Immature natural killer cell (primary cell): ENCODE measurements around the gene CRYBG2. TPM values are rescaled to one million over a fixed set of nuclear protein-coding genes. Genes with fewer than 3 reads are reported as not detected.

Experiments used
- DNase-seq, 3 donors: peaks; one replicate each; pipeline ENCODE4 v3.0.0; 2022; ENCODE audit warnings: mixed read lengths in 1 of 3
- H3K27ac Mint-ChIP-seq, 6 donors: one replicate each; pipeline ENCODE4 v1.8.0; 2020; ENCODE audit warnings: mixed read lengths in 6 of 6, mild to moderate bottlenecking in 5 of 6, inconsistent platforms in 4 of 6, moderate library complexity in 3 of 6
- H3K27me3 Mint-ChIP-seq, 3 donors: one replicate each; pipeline ENCODE4 v1.8.0; 2020 to 2021; ENCODE audit warnings: low read depth in 3 of 3, mild to moderate bottlenecking in 3 of 3, mixed read lengths in 3 of 3, moderate library complexity in 3 of 3, inconsistent platforms in 1 of 3
- H3K36me3 Mint-ChIP-seq, 3 donors: one replicate each; pipeline ENCODE4 v1.8.0; 2020; ENCODE audit warnings: mixed read lengths in 3 of 3, inconsistent platforms in 2 of 3, mild to moderate bottlenecking in 2 of 3
- H3K4me1 Mint-ChIP-seq, 2 donors: one replicate each; pipeline ENCODE4 v1.8.0; 2020; ENCODE audit warnings: inconsistent platforms in 2 of 2, mild to moderate bottlenecking in 2 of 2, mixed read lengths in 2 of 2, moderate library complexity in 1 of 2
- H3K4me3 Mint-ChIP-seq, 5 donors: one replicate each; pipeline ENCODE4 v1.8.0; 2020; ENCODE audit warnings: mild to moderate bottlenecking in 5 of 5, mixed read lengths in 5 of 5, inconsistent platforms in 3 of 5, moderate library complexity in 3 of 5
- H3K9me3 Mint-ChIP-seq, 6 donors: one replicate each; pipeline ENCODE4 v1.8.0; 2020; ENCODE audit warnings: mild to moderate bottlenecking in 6 of 6, mixed read lengths in 6 of 6, inconsistent platforms in 4 of 6, moderate library complexity in 3 of 6
- polyA plus RNA-seq, 3 donors: library from polyadenylated mRNA; unstranded; fragments of 300-500 nt; fragmentation: Illumina TruSeq; gene quantifications; one replicate each; pipeline ENCODE4 v1.2.3, GENCODE V29; 2021

CRYBG2 gene
- polyA plus RNA-seq, 3 donors from 2014 or later: 1.2 to 1.3 TPM; not detected in 1

DNA sequence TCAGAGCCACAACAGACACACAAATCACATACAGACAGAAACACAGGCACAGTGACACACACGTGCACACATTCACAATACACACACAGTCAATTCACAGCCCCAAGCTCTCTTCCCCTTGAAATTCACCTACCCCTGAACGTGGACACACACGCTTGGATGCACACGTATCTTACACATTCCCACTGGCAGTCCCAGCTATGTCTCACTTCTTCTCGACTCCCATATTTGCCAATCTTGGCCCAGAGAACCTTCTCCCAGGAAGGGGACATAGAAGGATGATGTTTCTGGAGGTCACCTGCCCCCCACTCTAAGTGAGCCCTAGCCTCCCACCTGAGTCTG lies 1.6 kb downstream of the CRYBG2 start:
- Mint-ChIP-seq H3K9me3 (no peaks in the 10 kb centered on the region), H3K4me1 (peaks cover 5 to 6% of the 10 kb centered on the region in 2 donors), H3K27me3 (peaks cover 7 to 15% (median 8%) of the 10 kb centered on the region in 3 donors), H3K4me3 (no peak overlapping the region), H3K27ac (no peak overlapping the region), H3K36me3 (peaks cover 0 to 5% (median 0%) of the 10 kb centered on the region in 3 donors)
- DNase-seq: no peak

- peaks cover 7 to 15% (median 9%) of the 10 kb centered on the region in 3 donors for H3K27me3 Mint-ChIP-seq
- peaks cover 0 to 5% (median 0%) of the 10 kb centered on the region in 3 donors for H3K36me3 Mint-ChIP-seq
- no peak overlapping the region for H3K27ac Mint-ChIP-seq
Observed at GRCh38 chr1:26351590-26352337, 2.2 kb downstream of the CRYBG2 start.

DNA sequence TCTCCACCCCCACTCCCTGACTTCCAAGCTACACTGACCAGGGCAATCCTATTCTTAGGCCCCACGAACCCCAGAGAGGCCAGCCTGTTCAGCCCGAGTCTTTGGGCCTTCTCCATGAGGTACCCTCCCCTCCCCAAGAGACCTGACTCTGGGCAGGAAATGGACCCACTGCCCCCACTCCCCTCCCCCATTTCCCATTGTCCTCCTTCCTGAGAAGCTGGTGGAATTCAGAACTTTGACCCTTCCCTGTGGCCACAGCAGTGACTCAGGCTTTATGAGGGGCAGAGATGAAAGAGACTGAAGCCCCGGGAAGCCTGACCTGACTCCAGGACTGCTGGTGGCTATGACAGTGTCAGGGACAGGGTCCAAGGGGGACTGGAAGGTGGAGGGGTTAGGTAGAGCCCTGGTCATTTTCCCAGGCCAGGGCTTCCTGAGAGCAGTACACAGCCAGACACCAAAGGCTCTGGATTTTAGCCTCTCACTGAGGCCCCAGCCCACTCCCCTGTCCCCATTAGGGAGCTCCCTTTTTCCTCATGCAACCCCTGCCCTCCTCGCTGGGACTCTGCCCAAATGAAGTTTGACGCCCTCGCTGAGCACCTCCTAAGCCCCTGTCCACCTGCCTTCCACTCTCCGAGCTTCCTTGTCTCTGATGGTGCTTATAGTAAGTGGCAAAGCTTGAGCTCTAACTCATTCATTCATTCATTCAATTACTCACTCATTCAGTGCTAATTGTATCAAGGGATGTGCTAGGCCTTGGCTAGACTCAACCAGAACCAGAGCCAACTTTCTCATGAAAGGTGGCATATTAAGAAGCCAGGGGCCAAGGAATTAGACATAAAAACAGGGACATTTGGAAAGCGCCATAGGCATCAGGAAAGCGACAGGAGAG lies 3.0 kb downstream of the CRYBG2 start:
- DNase-seq: no peak
- Mint-ChIP-seq H3K4me3 (no peak overlapping the region), H3K9me3 (no peaks in the 10 kb centered on the region), H3K27me3 (peaks cover 7 to 16% (median 12%) of the 10 kb centered on the region in 3 donors), H3K27ac (no peak overlapping the region), H3K36me3 (peaks cover 0 to 5% (median 0%) of the 10 kb centered on the region in 3 donors), H3K4me1 (peaks cover 5 to 6% of the 10 kb centered on the region in 2 donors)

More at GRCh38 chr1:26351590-26352337, 2.2 kb downstream of the CRYBG2 start:
- DNase-seq: no peak
- H3K9me3 Mint-ChIP-seq: no peaks in the 10 kb centered on the region
- peaks cover 5 to 6% of the 10 kb centered on the region in 2 donors for H3K4me1 Mint-ChIP-seq
- no peak overlapping the region for H3K4me3 Mint-ChIP-seq

DNA sequence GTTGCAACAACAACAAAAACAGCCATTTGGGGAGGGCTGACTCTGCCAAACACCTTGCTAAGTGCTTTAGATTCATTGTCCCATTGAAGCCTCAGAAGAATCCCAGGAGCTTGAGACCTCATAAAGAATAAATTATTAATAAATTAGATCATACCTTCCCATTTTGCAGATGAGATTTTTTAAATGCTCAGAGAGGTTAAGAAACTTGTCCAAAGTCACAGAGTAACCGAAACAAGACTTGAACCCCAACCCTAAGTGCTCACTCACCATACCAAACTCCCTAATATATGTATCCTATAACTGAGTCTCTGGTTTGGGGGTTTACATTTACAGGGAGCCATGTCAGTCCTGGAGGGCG lies 3.6 kb downstream of the CRYBG2 start:
- no peak overlapping the region for H3K27ac Mint-ChIP-seq

GRCh38 chr1:26349877-26350244 lies 4.1 kb downstream of the CRYBG2 start:
- no peak for DNase-seq
- no peaks in the 10 kb centered on the region for H3K4me1 Mint-ChIP-seq
- no peak overlapping the region for H3K27ac Mint-ChIP-seq
- H3K9me3 Mint-ChIP-seq: no peaks in the 10 kb centered on the region
- H3K36me3 Mint-ChIP-seq: peaks cover 0 to 5% (median 0%) of the 10 kb centered on the region in 3 donors
- H3K4me3 Mint-ChIP-seq: no peak overlapping the region
- H3K27me3 Mint-ChIP-seq: peaks cover 7 to 16% (median 9%) of the 10 kb centered on the region in 3 donors

More for the DNA sequence above, 3.6 kb downstream of the CRYBG2 start:
- H3K9me3 Mint-ChIP-seq: no peaks in the 10 kb centered on the region
- peaks cover 7 to 16% (median 9%) of the 10 kb centered on the region in 3 donors for H3K27me3 Mint-ChIP-seq
- no peaks in the 10 kb centered on the region for H3K4me1 Mint-ChIP-seq
- no peak overlapping the region for H3K4me3 Mint-ChIP-seq
- H3K36me3 Mint-ChIP-seq: peaks cover 0 to 5% (median 0%) of the 10 kb centered on the region in 3 donors
- DNase-seq: no peak

DNA sequence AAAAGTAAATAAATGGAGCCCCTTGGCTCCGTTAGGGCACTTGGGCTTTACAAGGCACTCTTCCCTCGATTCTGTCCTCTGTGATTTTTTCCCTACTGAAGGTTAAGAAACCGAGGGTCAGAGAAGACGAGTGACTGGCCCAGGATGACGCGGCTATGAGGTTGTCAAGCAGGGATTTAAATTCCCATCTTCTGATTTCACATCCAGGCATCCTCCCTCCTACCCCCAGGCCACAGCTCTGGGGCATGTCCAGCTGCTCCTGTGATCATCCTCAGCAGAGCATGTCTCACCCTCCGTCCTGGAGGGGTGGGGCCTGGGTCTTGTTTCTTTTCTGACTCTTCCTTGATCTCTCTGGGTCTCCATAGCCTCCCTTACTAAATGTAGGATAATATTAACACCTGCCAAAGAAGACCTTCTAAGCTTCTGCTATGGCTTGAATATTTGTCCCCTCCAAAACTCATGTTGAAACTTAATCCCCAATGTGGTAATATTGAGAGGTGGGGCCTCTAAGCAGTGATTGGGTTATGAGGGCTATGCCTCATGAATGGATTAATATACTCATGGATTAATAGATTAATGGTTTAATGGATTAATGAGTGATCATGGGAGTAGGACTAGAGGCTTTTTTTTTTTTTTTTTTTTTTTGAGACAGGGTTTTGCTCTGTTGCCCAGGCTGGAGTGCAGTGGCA lies 4.6 kb downstream of the CRYBG2 start:
- no peaks in the 10 kb centered on the region for H3K9me3 Mint-ChIP-seq
- peaks cover 0 to 5% (median 0%) of the 10 kb centered on the region in 3 donors for H3K36me3 Mint-ChIP-seq
- H3K4me3 Mint-ChIP-seq: no peak overlapping the region
- DNase-seq: no peak
- H3K27me3 Mint-ChIP-seq: peaks cover 5 to 16% (median 9%) of the 10 kb centered on the region in 3 donors
- no peaks in the 10 kb centered on the region for H3K4me1 Mint-ChIP-seq
- H3K27ac Mint-ChIP-seq: no peak overlapping the region

DNA sequence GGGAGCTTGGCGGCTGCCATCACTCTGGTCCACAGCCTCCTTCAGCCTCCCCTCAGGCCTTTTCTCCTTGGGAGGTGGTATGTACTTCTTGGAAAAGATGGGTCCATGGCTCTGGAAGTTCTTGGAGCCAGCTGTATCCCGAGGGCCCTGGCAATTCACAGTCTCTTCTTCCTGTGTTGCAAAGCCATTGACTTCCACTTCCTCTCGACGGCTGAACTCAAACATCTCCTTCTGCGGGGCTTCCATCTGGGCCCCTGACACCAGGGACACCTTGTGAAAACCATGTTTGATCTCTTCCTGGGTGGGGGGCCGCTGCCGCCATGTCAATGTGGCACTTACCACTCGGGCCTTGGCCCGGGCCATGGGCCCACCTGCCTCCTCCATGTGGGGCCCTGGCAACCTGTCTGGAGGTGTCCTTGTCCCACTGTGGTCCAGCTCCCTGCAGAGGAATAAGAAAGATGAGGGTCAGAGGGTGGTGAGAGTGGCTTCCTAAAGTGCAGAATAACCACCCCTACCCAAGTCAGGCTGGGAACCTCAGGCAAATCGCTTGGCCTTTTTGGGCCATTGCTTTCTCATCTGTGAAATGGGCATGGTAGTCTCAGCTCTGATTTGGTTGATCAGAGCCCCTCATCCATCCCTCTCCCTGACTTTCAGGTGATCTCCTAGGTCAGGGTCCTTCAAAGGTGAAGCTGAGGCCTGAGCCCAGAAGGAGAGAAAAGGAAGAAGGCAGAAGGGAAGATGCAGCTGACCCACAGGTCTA lies 7.5 kb downstream of the CRYBG2 start:
- H3K4me3 Mint-ChIP-seq: no peak overlapping the region
- peaks cover 0 to 3% (median 0%) of the 10 kb centered on the region in 3 donors for H3K36me3 Mint-ChIP-seq
- H3K4me1 Mint-ChIP-seq: no peaks in the 10 kb centered on the region
- peaks cover 5 to 11% (median 11%) of the 10 kb centered on the region in 3 donors for H3K27me3 Mint-ChIP-seq
- H3K27ac Mint-ChIP-seq: no peak overlapping the region
- DNase-seq: no peak
- H3K9me3 Mint-ChIP-seq: no peaks in the 10 kb centered on the region

- Mint-ChIP-seq H3K36me3 (no peaks in the 10 kb centered on the region), H3K4me1 (no peaks in the 10 kb centered on the region)
Observed at GRCh38 chr1:26345718-26346117, 8.2 kb downstream of the CRYBG2 start.

GRCh38 chr1:26344147-26344920 lies 9.6 kb downstream of the CRYBG2 start:
- H3K4me1 Mint-ChIP-seq: no peaks in the 10 kb centered on the region
- peaks cover 2 to 11% (median 5%) of the 10 kb centered on the region in 3 donors for H3K27me3 Mint-ChIP-seq
- no peaks in the 10 kb centered on the region for H3K9me3 Mint-ChIP-seq
- DNase-seq: no peak
- no peaks in the 10 kb centered on the region for H3K36me3 Mint-ChIP-seq
- no peak overlapping the region for H3K4me3 Mint-ChIP-seq
- no peak overlapping the region for H3K27ac Mint-ChIP-seq

More at GRCh38 chr1:26345718-26346117, 8.2 kb downstream of the CRYBG2 start:
- Mint-ChIP-seq H3K4me3 (no peak overlapping the region), H3K27ac (no peak overlapping the region), H3K27me3 (peaks cover 2 to 11% (median 9%) of the 10 kb centered on the region in 3 donors), H3K9me3 (no peaks in the 10 kb centered on the region)
- DNase-seq: no peak

DNA sequence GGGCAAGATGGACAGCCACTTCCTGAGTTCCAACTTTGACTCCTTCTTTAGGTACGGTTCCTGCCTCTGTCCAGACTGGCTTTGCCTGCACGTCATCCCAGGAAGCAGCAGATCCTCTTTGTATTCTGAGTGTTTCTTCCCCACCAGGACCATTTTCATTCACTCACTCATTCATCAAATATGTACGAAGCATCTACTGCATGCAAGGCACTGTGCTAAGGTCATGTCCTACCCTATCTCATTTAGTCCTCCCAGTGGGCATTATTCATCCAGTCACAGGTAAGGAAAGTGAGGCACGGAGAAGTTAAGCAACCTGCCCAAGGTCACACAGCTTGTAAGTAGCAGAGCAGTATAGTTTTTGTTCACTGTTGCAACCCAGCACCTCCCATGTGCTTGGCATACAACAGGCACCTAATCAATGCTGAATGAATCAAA lies 13.9 kb downstream of the CRYBG2 start:
- Mint-ChIP-seq H3K27me3 (peaks cover 0 to 7% (median 3%) of the 10 kb centered on the region in 3 donors), H3K9me3 (no peaks in the 10 kb centered on the region), H3K36me3 (no peaks in the 10 kb centered on the region), H3K4me3 (no peak overlapping the region), H3K27ac (no peak overlapping the region), H3K4me1 (peaks cover 12% of the 10 kb centered on the region in 2 donors)
- no peak for DNase-seq

DNA sequence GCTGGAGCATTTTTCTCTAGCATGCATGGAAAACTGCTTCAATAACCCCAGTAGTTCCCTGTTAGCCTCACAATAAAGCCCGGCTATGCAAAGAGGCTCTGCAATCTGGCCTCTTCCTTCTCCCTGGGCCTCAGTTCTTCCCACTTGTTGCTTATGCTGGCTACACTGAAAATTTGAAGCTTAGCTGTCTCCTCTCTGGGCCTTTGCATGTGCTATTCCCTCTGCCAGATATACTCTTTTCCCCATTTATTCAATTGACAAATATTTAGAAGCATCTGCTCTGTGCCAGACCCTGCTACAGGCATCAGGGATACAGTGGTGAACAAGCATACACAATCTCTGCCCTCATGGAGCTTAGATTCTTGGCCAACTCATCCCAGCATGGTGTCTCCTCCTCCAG lies 15.3 kb downstream of the CRYBG2 start:
- Mint-ChIP-seq H3K27me3 (peaks cover 0 to 7% (median 3%) of the 10 kb centered on the region in 3 donors), H3K4me1 (peaks cover 12 to 16% of the 10 kb centered on the region in 2 donors), H3K36me3 (no peaks in the 10 kb centered on the region), H3K9me3 (no peaks in the 10 kb centered on the region), H3K4me3 (peak overlapping the region in 1 of 5 donors; percentile 47), H3K27ac (peak overlapping the region in 1 of 6 donors; percentile 25)
- no peak for DNase-seq

- H3K36me3 Mint-ChIP-seq: no peaks in the 10 kb centered on the region
Observed at GRCh38 chr1:26337625-26338024, 16.3 kb downstream of the CRYBG2 start.

More at GRCh38 chr1:26337625-26338024, 16.3 kb downstream of the CRYBG2 start:
- peaks cover 0 to 7% (median 3%) of the 10 kb centered on the region in 3 donors for H3K27me3 Mint-ChIP-seq
- H3K9me3 Mint-ChIP-seq: no peaks in the 10 kb centered on the region
- no peak overlapping the region for H3K27ac Mint-ChIP-seq
- no peak for DNase-seq
- peaks cover 12 to 16% of the 10 kb centered on the region in 2 donors for H3K4me1 Mint-ChIP-seq
- H3K4me3 Mint-ChIP-seq: peak overlapping the region in 2 of 5 donors; percentile 9 to 35
